Stimulated activated CD8-positive, alpha-beta memory T cell treated with anti-CD3 and anti-CD28 coated beads, Interleukin-15, amount 100 ng/mL, for 48 hours (primary cell): ENCODE data around the gene TXNDC17.
A peak's percentile ranks its signal among the peaks of the same experiment; 100 is the strongest.
"Not testable (repeated sequence)": the region's sequence is repeated elsewhere in the genome, so short reads cannot be mapped to it uniquely, and the experiment has no call there.

Experiments
- DNase-seq, 2 donors: peaks; one replicate each; pipeline ENCODE4 v3.0.0-alpha.2; 2020; ENCODE audit warnings: low read depth in 2 of 2

The TXNDC17 gene

GRCh38 chr17:6660101-6660500, 19.2 kb downstream of the TXNDC17 start:
- no peak for DNase-seq

GRCh38 chr17:6660805-6661463, 20.1 kb downstream of the TXNDC17 start:
- DNase-seq, result peak in 1 of 2 donors; percentile 21

- no peak for DNase-seq
Observed at GRCh38 chr17:6661464-6661848, 20.6 kb downstream of the TXNDC17 start.

- DNase-seq, result not testable (repeated sequence)
Observed at GRCh38 chr17:6663200-6663599, 22.3 kb downstream of the TXNDC17 start.

GRCh38 chr17:6666077-6666521, 25.2 kb downstream of the TXNDC17 start:
- DNase-seq, result peak in 1 of 2 donors; percentile 32

- DNase-seq, result no peak
Observed at GRCh38 chr17:6666557-6666956, 25.7 kb downstream of the TXNDC17 start.

- DNase-seq, result no peak
Observed at GRCh38 chr17:6667516-6667915, 26.7 kb downstream of the TXNDC17 start.

- no peak for DNase-seq
Observed at GRCh38 chr17:6668219-6668618, 27.4 kb downstream of the TXNDC17 start.

- no peak for DNase-seq
Observed at GRCh38 chr17:6668727-6669425, 28.0 kb downstream of the TXNDC17 start.

GRCh38 chr17:6669479-6670212, 28.8 kb downstream of the TXNDC17 start:
- no peak for DNase-seq

GRCh38 chr17:6670571-6670970, 29.7 kb downstream of the TXNDC17 start:
- no peak for DNase-seq

- no peak for DNase-seq
Observed at GRCh38 chr17:6670999-6671398, 30.1 kb downstream of the TXNDC17 start.

- no peak for DNase-seq
Observed at GRCh38 chr17:6671431-6671830, 30.6 kb downstream of the TXNDC17 start.

- DNase-seq, result no peak
Observed at GRCh38 chr17:6674586-6674985, 33.7 kb downstream of the TXNDC17 start.

- no peak for DNase-seq
Observed at GRCh38 chr17:6675201-6675825, 34.5 kb downstream of the TXNDC17 start.

GRCh38 chr17:6676802-6677157, 35.9 kb downstream of the TXNDC17 start:
- DNase-seq, result no peak

GRCh38 chr17:6677158-6677831, 36.4 kb downstream of the TXNDC17 start:
- DNase-seq, result peak in 1 of 2 donors; percentile 22

- DNase-seq, result no peak
Observed at GRCh38 chr17:6677946-6678345, 37.1 kb downstream of the TXNDC17 start.

- DNase-seq, result no peak
Observed at GRCh38 chr17:6679241-6679640, 38.4 kb downstream of the TXNDC17 start.

GRCh38 chr17:6681176-6681575, 40.3 kb downstream of the TXNDC17 start:
- DNase-seq, result no peak

GRCh38 chr17:6681671-6682070, 40.8 kb downstream of the TXNDC17 start:
- DNase-seq, result no peak

- no peak for DNase-seq
Observed at GRCh38 chr17:6682339-6682738, 41.5 kb downstream of the TXNDC17 start.
